KMS-11 (cell line): ENCODE measurements around the gene TCP1.

Experiments used
- H2AFZ ChIP-seq: fragments of 200-600 bp; sonication (generic); 2 replicates; pipeline ENCODE4 v1.6.1; 2016; ENCODE audit warnings: antibody characterized with exemption, mixed run types, low read depth
- H3K27ac ChIP-seq: fragments of 200-600 bp; sonication (generic); 2 replicates; pipeline ENCODE4 v1.6.1; 2016; ENCODE audit warnings: mild to moderate bottlenecking, mixed run types
- H3K27me3 ChIP-seq: fragments of 200-600 bp; sonication (generic); 2 replicates; pipeline ENCODE4 v1.6.1; 2017; ENCODE audit warnings: mild to moderate bottlenecking, low read depth, mixed run types, moderate library complexity; ENCODE audit not compliant: insufficient read depth
- H3K36me3 ChIP-seq: fragments of 200-600 bp; sonication (generic); 2 replicates; pipeline ENCODE4 v1.6.1; 2017; ENCODE audit warnings: mild to moderate bottlenecking, mixed run types; ENCODE audit not compliant: insufficient read depth
- H3K4me1 ChIP-seq: fragments of 200-600 bp; sonication (generic); 2 replicates; pipeline ENCODE4 v1.6.1; 2016; ENCODE audit warnings: mild to moderate bottlenecking, low read depth, mixed run types; ENCODE audit not compliant: poor library complexity, severe bottlenecking
- H3K4me2 ChIP-seq: fragments of 200-600 bp; sonication (generic); 2 replicates; pipeline ENCODE4 v1.7.0; 2016; ENCODE audit warnings: mild to moderate bottlenecking, mixed run types
- H3K4me3 ChIP-seq: fragments of 200-600 bp; sonication (generic); IDR thresholded peaks from 2 replicates; pipeline ENCODE4 v1.6.1; 2017; ENCODE audit warnings: low read depth, low read length, mixed read lengths; ENCODE audit not compliant: insufficient read depth
- H3K79me2 ChIP-seq: fragments of 200-600 bp; sonication (generic); 2 replicates; pipeline ENCODE4 v1.6.1; 2016; ENCODE audit warnings: low read depth, mixed run types; ENCODE audit not compliant: insufficient read depth
- H3K9ac ChIP-seq: fragments of 200-600 bp; sonication (generic); 2 replicates; pipeline ENCODE4 v1.6.1; 2016; ENCODE audit warnings: mild to moderate bottlenecking, mixed run types
- H4K20me1 ChIP-seq: fragments of 200-600 bp; sonication (generic); 2 replicates; pipeline ENCODE4 v1.6.1; 2016; ENCODE audit warnings: mild to moderate bottlenecking, mixed run types; ENCODE audit not compliant: insufficient read depth
- CTCF ChIP-seq: fragments of 200-600 bp; sonication (generic); conservative IDR thresholded peaks from 2 replicates; pipeline ENCODE4 v1.6.1; 2017; ENCODE audit warnings: low read depth, mild to moderate bottlenecking, antibody characterized with exemption, low read length, moderate library complexity, mixed read lengths

The TCP1 gene

GRCh38 chr6:159830501-159831372, 41.3 kb upstream of the TCP1 start:
- no peak overlapping the region for H3K4me2 ChIP-seq
- TF ChIP-seq CTCF: no peak
- H3K36me3 ChIP-seq: no peaks in the 10 kb centered on the region
- H3K79me2 ChIP-seq: no peaks in the 10 kb centered on the region
- no peaks in the 10 kb centered on the region for H4K20me1 ChIP-seq
- no peak overlapping the region for H3K27ac ChIP-seq
- H3K27me3 ChIP-seq: no peaks in the 10 kb centered on the region
- H2AFZ ChIP-seq: no peak overlapping the region
- no peak overlapping the region for H3K4me3 ChIP-seq
- H3K9ac ChIP-seq: no peak overlapping the region
- no peaks in the 10 kb centered on the region for H3K4me1 ChIP-seq

GRCh38 chr6:159829526-159829925, 40.1 kb upstream of the TCP1 start:
- Histone ChIP-seq H3K4me3 (no peak overlapping the region), H3K4me2 (no peak overlapping the region), H3K9ac (no peak overlapping the region), H2AFZ (no peak overlapping the region), H3K79me2 (no peaks in the 10 kb centered on the region), H3K27me3 (no peaks in the 10 kb centered on the region), H4K20me1 (no peaks in the 10 kb centered on the region), H3K4me1 (no peaks in the 10 kb centered on the region), H3K36me3 (no peaks in the 10 kb centered on the region), H3K27ac (no peak overlapping the region)
- TF ChIP-seq CTCF: no peak

- Histone ChIP-seq H3K4me1 (no peaks in the 10 kb centered on the region), H2AFZ (no peak overlapping the region), H3K4me3 (no peak overlapping the region), H3K79me2 (no peaks in the 10 kb centered on the region), H4K20me1 (no peaks in the 10 kb centered on the region), H3K27me3 (no peaks in the 10 kb centered on the region), H3K27ac (no peak overlapping the region), H3K36me3 (no peaks in the 10 kb centered on the region), H3K4me2 (no peak overlapping the region), H3K9ac (no peak overlapping the region)
- TF ChIP-seq CTCF: no peak
Observed at GRCh38 chr6:159828074-159828473, 38.7 kb upstream of the TCP1 start.

- no peaks in the 10 kb centered on the region for H3K36me3 ChIP-seq
- no peaks in the 10 kb centered on the region for H4K20me1 ChIP-seq
- no peak overlapping the region for H3K4me3 ChIP-seq
- no peak overlapping the region for H3K27ac ChIP-seq
- H3K9ac ChIP-seq: no peak overlapping the region
- H3K4me2 ChIP-seq: no peak overlapping the region
- H3K79me2 ChIP-seq: no peaks in the 10 kb centered on the region
- no peak overlapping the region for H2AFZ ChIP-seq
- no peaks in the 10 kb centered on the region for H3K27me3 ChIP-seq
- TF ChIP-seq CTCF: no peak
- no peaks in the 10 kb centered on the region for H3K4me1 ChIP-seq
Observed at GRCh38 chr6:159826968-159827647, 37.7 kb upstream of the TCP1 start.
